ENCODE data around the gene PARK7. TPM values are rescaled to one million over a fixed set of nuclear protein-coding genes. Genes with fewer than 3 reads are reported as not detected.

Gene PARK7
- total RNA-seq, 8 experiments from 2014 or later: 305 to 482 (median 382) TPM

DNA sequence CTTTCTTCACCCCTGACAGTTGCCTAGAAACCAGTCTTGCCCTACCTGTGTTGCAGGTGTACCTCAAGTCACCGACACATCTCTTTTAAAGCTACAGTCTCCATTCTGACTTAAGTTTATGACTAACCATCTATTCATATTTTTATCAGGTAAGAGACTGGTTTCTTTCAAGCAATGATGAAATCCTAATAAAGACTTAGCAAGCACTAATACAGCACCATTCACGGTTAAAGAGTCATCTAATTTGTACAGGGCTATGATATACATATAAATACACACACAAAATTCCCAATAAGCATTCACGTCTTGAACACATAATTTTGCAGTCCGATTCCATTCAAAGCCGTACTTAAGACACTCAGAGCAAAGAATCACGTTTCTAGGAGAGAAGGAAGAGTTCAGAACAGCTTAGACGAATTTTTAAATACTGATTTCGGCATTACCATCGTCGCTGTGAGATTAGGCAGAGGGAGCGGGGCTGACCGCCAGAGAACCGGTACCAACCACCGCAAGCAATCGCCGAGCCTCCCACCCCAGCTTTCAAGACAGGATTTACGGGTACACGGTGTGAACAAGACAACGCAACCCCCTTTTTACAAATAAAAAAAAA, 63.7 kb downstream of the PARK7 start:
- Histone ChIP-seq H3K27ac (peak overlapping the region; percentile 79 to 94), H3K4me3 (peak overlapping the region; percentile 52 to 81 (median 72)), H3K4me1 (replicated peaks in 1 of 2) (peaks cover 33 to 40% of the 10 kb centered on the region in 2 donors)
- ATAC-seq (replicated peaks in 6 of 8): peak in 2 of 8 experiments; percentile 1
- 0 to 8% (median 3%) methylated on average over 2 to 16 of the region's 19 CpGs; no CpG with 5 or more reads in 1 of the 10 experiments for WGBS, 10 experiments
- in situ Hi-C loops (cut with MboI; ENCODE audit: low pct_unique_long_range_greater_than_20kb in 2 of 9, low sequenced_read_pairs in 9 of 9, unreplicated experiment in 9 of 9): loop anchor here in 1 of 9 experiments (25.0 kb wide), 1 partner anchor 287 kb away; the partner anchor contains the start of gene SLC45A1

- in situ Hi-C loops (cut with MboI; ENCODE audit: low pct_unique_long_range_greater_than_20kb in 2 of 9, low sequenced_read_pairs in 9 of 9, unreplicated experiment in 9 of 9): loop anchor here in 1 of 9 experiments (25.0 kb wide), 1 partner anchor 287 kb away; the partner anchor contains the start of gene SLC45A1
- 0 to 3% (median 0%) methylated on average over 3 to 15 of the region's 69 CpGs; no CpG with 5 or more reads in 7 of the 10 experiments for WGBS, 10 experiments
- H3K27ac ChIP-seq: peak overlapping the region; percentile 79 to 94
- peaks cover 28 to 35% of the 10 kb centered on the region in 2 donors for H3K4me1 ChIP-seq (replicated peaks in 1 of 2)
- ATAC-seq (replicated peaks in 6 of 8): peak in 3 of 8 experiments; percentile 19 to 57 (median 21)
- H3K4me3 ChIP-seq: peak overlapping the region; percentile 52 to 81 (median 72)
These were observed 64.2 kb downstream of the PARK7 start for GRCh38 chr1:8025671-8026144.

GRCh38 chr1:8026153-8026975, 64.9 kb downstream of the PARK7 start, which contains the start of gene ERRFI1:
Gene ERRFI1 (minus strand): TSS chr1:8026309. CDS start chr1:8015619, 10,690 bp downstream.
- H3K27ac ChIP-seq: peak within 1 kb of the TSS; percentile 94 to 95
- H3K4me1 ChIP-seq (replicated peaks in 1 of 2): peaks cover 25 to 30% of the 10 kb centered on the region in 2 donors
- peak within 1 kb of the TSS; percentile 52 to 81 (median 72) for H3K4me3 ChIP-seq
- WGBS, 10 experiments: 0 to 60% (median 14%) methylated on average over 1 to 48 of the region's 98 CpGs; no CpG with 5 or more reads in 2 of the 10 experiments
- in situ Hi-C loops (cut with MboI; ENCODE audit: low pct_unique_long_range_greater_than_20kb in 2 of 9, low sequenced_read_pairs in 9 of 9, unreplicated experiment in 9 of 9): loop anchor here in 1 of 9 experiments (25.0 kb wide), 1 partner anchor 286 kb away; the partner anchor contains the start of gene SLC45A1
- ATAC-seq (replicated peaks in 6 of 8): peak; percentile 85 to 97 (median 88)

DNA sequence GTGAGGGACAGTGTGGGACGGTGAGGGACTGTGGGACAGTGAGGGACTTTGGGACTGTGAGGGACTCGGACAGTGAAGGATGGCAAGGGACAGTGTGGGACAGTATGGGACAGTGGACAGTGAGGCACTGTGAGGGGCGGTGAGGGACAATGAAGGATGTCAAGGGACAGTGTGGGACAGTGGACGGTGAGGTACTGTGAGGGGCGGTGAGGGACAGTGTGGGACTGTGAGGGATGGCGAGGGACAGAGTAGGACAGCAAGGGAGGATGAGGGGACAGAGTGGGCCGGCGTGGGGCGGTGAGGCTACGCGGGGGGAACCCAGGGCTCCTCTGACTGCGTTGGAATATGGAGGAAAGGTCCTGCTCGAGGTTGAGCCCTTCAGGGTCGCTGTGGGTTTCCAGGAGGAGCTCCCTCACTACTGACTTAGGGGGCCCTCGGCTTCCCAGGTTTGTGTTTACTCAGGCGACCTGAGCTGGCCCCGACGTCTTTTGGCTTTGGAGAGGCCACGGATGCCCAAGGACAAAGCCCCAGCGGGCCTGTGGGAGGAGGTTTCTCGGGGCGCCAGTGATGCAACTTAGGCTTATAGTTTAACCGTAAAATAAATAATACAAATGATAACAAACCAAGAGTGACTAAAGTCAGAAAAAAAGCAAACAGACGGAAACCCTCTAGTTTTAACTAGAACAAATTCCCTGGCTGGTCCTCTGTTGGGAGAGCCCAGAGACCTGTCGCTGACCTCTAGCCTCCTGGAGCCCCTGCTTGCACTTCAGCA, 65.7 kb downstream of the PARK7 start:
- Histone ChIP-seq H3K4me1 (replicated peaks in 1 of 2) (peaks cover 25 to 30% of the 10 kb centered on the region in 2 donors), H3K27ac (peak overlapping the region; percentile 94 to 95), H3K4me3 (peak overlapping the region; percentile 52 to 81 (median 72))
- 16 to 100% (median 78%) methylated on average over 1 to 16 of the region's 25 CpGs for whole genome bisulfite sequencing, 10 experiments
- in situ Hi-C loops (cut with MboI; ENCODE audit: low pct_unique_long_range_greater_than_20kb in 2 of 9, low sequenced_read_pairs in 9 of 9, unreplicated experiment in 9 of 9): loop anchor here in 1 of 9 experiments (25.0 kb wide), 1 partner anchor 285 kb away; the partner anchor contains the start of gene SLC45A1
- no peak for ATAC-seq (replicated peaks in 6 of 8)

GRCh38 chr1:8027748-8028570, 66.4 kb downstream of the PARK7 start:
- Histone ChIP-seq H3K4me1 (replicated peaks in 1 of 2) (peaks cover 25 to 30% of the 10 kb centered on the region in 2 donors), H3K4me3 (peak overlapping the region in 1 of 5 donors; percentile 81), H3K27ac (no peak overlapping the region)
- in situ Hi-C loops (cut with MboI; ENCODE audit: low pct_unique_long_range_greater_than_20kb in 2 of 9, low sequenced_read_pairs in 9 of 9, unreplicated experiment in 9 of 9): loop anchor here in 1 of 9 experiments (25.0 kb wide), 1 partner anchor 284 kb away; the partner anchor contains the start of gene SLC45A1
- no peak for ATAC-seq (replicated peaks in 6 of 8)
- WGBS, 10 experiments: 21 to 43% (median 35%) methylated on average over 2 to 8 of the region's 8 CpGs

DNA sequence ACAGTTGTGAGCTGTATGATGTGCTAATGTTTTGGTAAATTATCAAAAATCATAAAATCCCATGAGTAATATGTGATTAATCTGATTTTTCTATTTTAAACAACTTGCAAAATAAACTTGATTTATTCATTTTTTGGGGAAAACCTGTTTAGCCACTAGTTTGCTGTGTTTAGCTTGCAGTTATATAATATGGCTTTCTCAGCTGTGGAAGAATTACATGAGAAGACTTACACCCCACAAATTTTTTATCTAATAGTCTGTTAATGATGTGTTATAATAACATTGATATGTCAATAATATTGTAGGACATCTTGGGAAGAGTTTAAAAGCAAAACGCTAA, 67.0 kb downstream of the PARK7 start:
- ATAC-seq (replicated peaks in 6 of 8): no peak
- Histone ChIP-seq H3K4me3 (no peak overlapping the region), H3K27ac (no peak overlapping the region), H3K4me1 (replicated peaks in 1 of 2) (peaks cover 22 to 27% of the 10 kb centered on the region in 2 donors)
- in situ Hi-C loops (cut with MboI; ENCODE audit: low pct_unique_long_range_greater_than_20kb in 2 of 9, low sequenced_read_pairs in 9 of 9, unreplicated experiment in 9 of 9): loop anchor here in 1 of 9 experiments (25.0 kb wide), 1 partner anchor 284 kb away; the partner anchor contains the start of gene SLC45A1
- WGBS, 10 experiments: 0 to 100% (median 32%) methylated on average over 1 of the region's 1 CpG; no CpG with 5 or more reads in 2 of the 10 experiments

- in situ Hi-C loops (cut with MboI; ENCODE audit: low pct_unique_long_range_greater_than_20kb in 2 of 9, low sequenced_read_pairs in 9 of 9, unreplicated experiment in 9 of 9): loop anchor here in 2 of 9 experiments (10.0 to 25.0 kb wide), 2 partner anchors 281 to 284 kb away; partner anchors contain the start of gene SLC45A1 (in 2 of the 2)
- Histone ChIP-seq H3K4me3 (no peak overlapping the region), H3K27ac (no peak overlapping the region), H3K4me1 (replicated peaks in 1 of 2) (peaks cover 13 to 15% of the 10 kb centered on the region in 2 donors)
- ATAC-seq (replicated peaks in 6 of 8): no peak
- 65 to 93% (median 83%) methylated on average over 2 to 9 of the region's 9 CpGs; no CpG with 5 or more reads in 1 of the 10 experiments for WGBS, 10 experiments
These were observed 69.8 kb downstream of the PARK7 start for GRCh38 chr1:8031176-8031785.

DNA sequence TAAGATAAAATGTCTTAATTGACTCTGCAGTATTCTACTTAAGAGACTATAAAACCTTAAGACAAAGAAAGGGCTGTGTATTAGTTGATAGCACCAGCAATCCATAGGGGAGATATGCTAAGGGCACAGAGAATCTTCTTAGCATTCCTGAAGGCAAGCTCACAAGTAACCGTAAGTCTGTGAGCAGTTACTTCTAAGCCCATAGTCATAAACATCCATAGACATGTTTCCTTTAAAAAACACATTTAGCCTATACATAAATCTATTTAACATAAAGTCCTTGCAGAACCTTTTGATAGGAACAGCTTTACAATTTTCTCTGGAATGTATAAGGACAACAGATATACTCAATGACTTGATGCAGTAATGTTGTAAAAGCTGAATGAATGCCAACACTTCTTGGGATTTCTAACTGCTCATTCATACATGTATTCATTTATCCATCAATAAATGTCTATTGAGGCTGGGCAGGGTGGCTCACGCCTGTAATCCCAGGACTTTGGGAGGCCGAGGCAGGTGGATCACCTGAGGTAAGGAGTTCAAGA, 70.9 kb downstream of the PARK7 start:
- Histone ChIP-seq H3K27ac (no peak overlapping the region), H3K4me1 (replicated peaks in 1 of 2) (peaks cover 9% of the 10 kb centered on the region in 2 donors), H3K4me3 (no peak overlapping the region)
- in situ Hi-C loops (cut with MboI; ENCODE audit: low pct_unique_long_range_greater_than_20kb in 2 of 9, low sequenced_read_pairs in 9 of 9, unreplicated experiment in 9 of 9): loop anchor here in 2 of 9 experiments (10.0 to 25.0 kb wide), 2 partner anchors 280 to 282 kb away; partner anchors contain the start of gene SLC45A1 (in 2 of the 2)
- ATAC-seq (replicated peaks in 6 of 8): no peak
- WGBS, 10 experiments: 63 to 100% (median 100%) methylated on average over 1 to 3 of the region's 3 CpGs; no CpG with 5 or more reads in 1 of the 10 experiments

- no peak overlapping the region for H3K27ac ChIP-seq
- ATAC-seq (replicated peaks in 6 of 8): no peak
- H3K4me3 ChIP-seq: no peak overlapping the region
- WGBS, 10 experiments: 71 to 100% (median 92%) methylated on average over 1 to 6 of the region's 6 CpGs
- in situ Hi-C loops (cut with MboI; ENCODE audit: low pct_unique_long_range_greater_than_20kb in 2 of 9, low sequenced_read_pairs in 9 of 9, unreplicated experiment in 9 of 9): loop anchor here in 2 of 9 experiments (10.0 to 25.0 kb wide), 2 partner anchors 279 to 281 kb away; partner anchors contain the start of gene SLC45A1 (in 2 of the 2)
- peaks cover under 1% of the 10 kb centered on the region in 2 donors for H3K4me1 ChIP-seq (replicated peaks in 1 of 2)
These were observed 71.8 kb downstream of the PARK7 start for GRCh38 chr1:8033322-8033721.

All from motor neuron (in vitro differentiated cells).